ENCODE measurements around the gene PCDH8. TPM values are rescaled to one million over a fixed set of nuclear protein-coding genes. Genes with fewer than 3 reads are reported as not detected.
A peak's percentile ranks its signal among the peaks of the same experiment; 100 is the strongest.

The PCDH8 gene
- total RNA-seq, 1 donor from 2014 or later = 0.17 TPM

DNA sequence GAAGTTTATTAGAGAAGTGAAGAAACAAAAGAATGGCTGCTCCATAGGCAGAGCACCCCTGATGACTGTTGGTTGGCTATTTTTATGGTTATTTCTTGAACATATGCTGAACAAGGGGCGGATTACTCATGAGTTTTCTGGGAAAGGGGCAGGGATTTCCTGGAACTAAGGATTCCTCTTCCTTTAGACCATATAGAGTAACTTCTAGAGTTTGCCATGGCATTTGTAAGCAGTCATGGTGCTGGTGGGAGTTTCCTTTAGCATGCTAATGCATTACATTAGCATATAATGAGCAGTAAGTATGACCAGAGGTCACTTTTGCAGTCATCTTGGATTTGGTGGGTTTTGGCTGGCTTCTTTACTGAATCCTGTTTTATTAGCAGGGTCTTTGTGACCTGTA is 38.7 kb upstream of the PCDH8 start:
- Mint-ChIP-seq H3K4me1 (ENCODE audit: low read depth) (peaks cover 37% of the 10 kb centered on the region), H3K36me3 (ENCODE audit: insufficient read depth) (no peaks in the 10 kb centered on the region)
- TF ChIP-seq, protein P1, sequence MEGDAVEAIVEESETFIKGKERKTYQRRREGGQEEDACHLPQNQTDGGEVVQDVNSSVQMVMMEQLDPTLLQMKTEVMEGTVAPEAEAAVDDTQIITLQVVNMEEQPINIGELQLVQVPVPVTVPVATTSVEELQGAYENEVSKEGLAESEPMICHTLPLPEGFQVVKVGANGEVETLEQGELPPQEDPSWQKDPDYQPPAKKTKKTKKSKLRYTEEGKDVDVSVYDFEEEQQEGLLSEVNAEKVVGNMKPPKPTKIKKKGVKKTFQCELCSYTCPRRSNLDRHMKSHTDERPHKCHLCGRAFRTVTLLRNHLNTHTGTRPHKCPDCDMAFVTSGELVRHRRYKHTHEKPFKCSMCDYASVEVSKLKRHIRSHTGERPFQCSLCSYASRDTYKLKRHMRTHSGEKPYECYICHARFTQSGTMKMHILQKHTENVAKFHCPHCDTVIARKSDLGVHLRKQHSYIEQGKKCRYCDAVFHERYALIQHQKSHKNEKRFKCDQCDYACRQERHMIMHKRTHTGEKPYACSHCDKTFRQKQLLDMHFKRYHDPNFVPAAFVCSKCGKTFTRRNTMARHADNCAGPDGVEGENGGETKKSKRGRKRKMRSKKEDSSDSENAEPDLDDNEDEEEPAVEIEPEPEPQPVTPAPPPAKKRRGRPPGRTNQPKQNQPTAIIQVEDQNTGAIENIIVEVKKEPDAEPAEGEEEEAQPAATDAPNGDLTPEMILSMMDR (IDR thresholded peaks at IDR 0.05; ENCODE audit: unreplicated experiment) = no peak

DNA sequence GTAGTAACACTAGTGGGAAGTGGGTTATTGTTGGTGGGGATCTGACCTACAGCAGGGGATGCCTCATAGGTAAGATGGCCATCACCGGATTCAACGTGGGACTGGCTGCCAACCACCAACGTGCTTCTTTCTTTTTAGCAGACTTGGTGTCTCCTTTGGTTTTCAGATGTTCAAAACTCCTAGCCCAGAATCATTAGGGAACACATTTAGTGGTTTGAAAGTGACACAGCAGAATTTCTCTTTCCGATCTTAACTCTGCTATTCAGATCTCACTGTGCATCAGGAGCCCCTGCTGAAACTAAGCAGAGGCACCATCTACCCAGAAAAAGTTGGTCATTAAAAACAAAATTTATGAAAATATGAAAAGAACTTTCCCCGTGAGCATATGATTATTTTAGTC is 36.7 kb upstream of the PCDH8 start:
- H3K27me3 Mint-ChIP-seq = peaks cover 9% of the 10 kb centered on the region
- H3K36me3 Mint-ChIP-seq (ENCODE audit: insufficient read depth) = no peaks in the 10 kb centered on the region
- H3K27ac Mint-ChIP-seq = no peak overlapping the region
- DNase-seq (ENCODE audit: low spot score, unreplicated experiment) = no peak
- peaks cover 42% of the 10 kb centered on the region for H3K4me1 Mint-ChIP-seq (ENCODE audit: low read depth)
- peaks cover 7% of the 10 kb centered on the region for H3K9me3 Mint-ChIP-seq (ENCODE audit: low read depth)
- TF ChIP-seq, protein P1 (IDR thresholded peaks at IDR 0.05; ENCODE audit: unreplicated experiment) = no peak
- no peak overlapping the region for H3K4me3 Mint-ChIP-seq (ENCODE audit: low read depth)

More for the DNA sequence above, 38.7 kb upstream of the PCDH8 start:
- no peak overlapping the region for H3K4me3 Mint-ChIP-seq (ENCODE audit: low read depth)
- H3K27ac Mint-ChIP-seq = no peak overlapping the region
- peaks cover 6% of the 10 kb centered on the region for H3K27me3 Mint-ChIP-seq
- H3K9me3 Mint-ChIP-seq (ENCODE audit: low read depth) = peaks cover 3% of the 10 kb centered on the region
- no peak for DNase-seq (ENCODE audit: low spot score, unreplicated experiment)

DNA sequence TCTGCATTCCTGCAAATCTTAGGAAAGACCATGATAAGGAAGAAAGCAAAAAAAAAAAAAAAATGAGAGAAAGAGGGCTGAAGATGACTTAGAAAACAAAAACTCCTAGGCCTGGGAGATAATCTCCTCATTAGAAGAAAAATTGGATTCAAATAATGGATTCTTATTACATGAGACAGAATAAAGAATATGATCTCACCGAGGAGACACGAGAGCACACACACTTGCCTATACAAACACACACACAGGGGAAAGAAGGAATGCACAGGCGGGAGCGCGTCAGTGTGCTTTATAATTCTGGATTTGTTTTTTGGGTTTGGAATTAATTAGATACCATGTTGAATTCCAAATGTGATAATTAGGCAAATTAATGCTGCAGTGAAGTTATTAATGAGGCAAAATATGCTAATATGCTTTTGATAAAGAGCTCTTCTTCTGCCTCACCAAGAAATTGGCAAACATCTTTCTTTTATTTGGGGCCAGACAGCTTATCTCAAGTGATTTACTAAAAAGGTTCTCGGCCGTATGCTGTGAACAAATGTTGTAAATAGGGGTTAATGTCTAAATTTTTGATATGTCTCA is 36.1 kb upstream of the PCDH8 start:
- DNase-seq (ENCODE audit: low spot score, unreplicated experiment) = no peak
- Mint-ChIP-seq H3K27ac (peak overlapping the region; percentile 69), H3K27me3 (peaks cover 9% of the 10 kb centered on the region), H3K4me3 (ENCODE audit: low read depth) (no peak overlapping the region), H3K4me1 (ENCODE audit: low read depth) (peaks cover 46% of the 10 kb centered on the region), H3K36me3 (ENCODE audit: insufficient read depth) (no peaks in the 10 kb centered on the region), H3K9me3 (ENCODE audit: low read depth) (peaks cover 7% of the 10 kb centered on the region)
- TF ChIP-seq, protein P1 (IDR thresholded peaks at IDR 0.05; ENCODE audit: unreplicated experiment) = no peak

DNA sequence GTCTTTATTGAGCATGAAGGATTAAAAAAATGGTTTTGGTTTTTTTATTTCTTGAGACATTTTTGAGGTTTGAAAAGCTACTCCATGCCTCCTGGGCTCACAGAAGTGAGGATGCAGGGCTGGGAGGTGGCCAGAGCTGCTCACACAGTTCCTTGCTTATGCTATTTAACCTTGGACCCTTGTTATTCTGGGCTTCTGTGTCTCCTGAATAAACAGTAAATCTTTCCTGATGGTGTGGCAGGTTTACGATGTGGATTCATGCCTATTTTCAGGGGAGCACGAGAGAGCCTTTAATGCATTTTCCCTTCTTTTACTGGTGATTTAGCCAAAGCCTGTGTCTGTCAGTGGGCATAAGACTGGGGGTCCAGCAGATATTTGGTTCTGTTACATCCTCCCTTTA is 34.3 kb upstream of the PCDH8 start:
- Mint-ChIP-seq H3K27me3 (peaks cover 9% of the 10 kb centered on the region), H3K4me1 (ENCODE audit: low read depth) (peaks cover 44% of the 10 kb centered on the region), H3K27ac (no peak overlapping the region), H3K4me3 (ENCODE audit: low read depth) (no peak overlapping the region), H3K36me3 (ENCODE audit: insufficient read depth) (no peaks in the 10 kb centered on the region), H3K9me3 (ENCODE audit: low read depth) (peaks cover 7% of the 10 kb centered on the region)
- TF ChIP-seq, protein P1 (IDR thresholded peaks at IDR 0.05; ENCODE audit: unreplicated experiment) = no peak
- no peak for DNase-seq (ENCODE audit: low spot score, unreplicated experiment)

DNA sequence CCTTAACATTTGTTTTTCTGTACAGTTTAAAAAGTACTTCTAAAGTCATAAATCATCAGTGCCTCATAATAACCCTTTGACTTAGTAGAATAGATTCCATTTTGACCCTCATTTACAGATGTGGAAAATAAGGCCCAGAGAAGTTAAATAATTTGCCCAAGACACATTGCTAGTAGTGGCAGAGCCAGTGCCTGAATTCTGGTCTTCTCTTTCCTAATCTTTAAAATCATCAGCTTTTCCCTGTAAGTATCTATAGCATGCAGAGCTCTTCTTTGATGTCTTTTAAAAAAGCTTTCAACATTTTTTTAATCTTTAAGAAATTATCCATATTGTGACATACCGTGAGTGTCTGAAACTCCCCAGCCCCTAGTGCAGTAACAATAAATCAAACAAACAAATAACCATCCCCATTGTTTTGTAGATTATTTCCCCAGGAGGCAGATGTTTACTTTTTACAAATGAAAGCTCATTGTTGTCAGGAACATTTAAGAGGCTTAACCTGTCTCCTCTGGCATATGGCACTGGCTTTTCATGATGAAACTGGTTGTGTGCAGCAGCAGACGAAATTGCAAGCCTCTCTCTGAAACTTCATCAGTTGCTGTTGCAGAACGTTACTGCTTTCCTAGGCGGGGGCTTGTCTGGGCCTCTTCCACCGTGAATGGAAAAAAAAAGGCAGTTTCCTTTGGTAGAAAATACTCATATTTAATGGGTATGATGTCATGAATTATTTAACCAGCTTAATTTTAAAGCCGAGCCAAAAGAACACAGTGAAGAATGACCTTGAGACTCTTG is 31.7 kb upstream of the PCDH8 start:
- H3K27ac Mint-ChIP-seq = no peak overlapping the region
- TF ChIP-seq, protein P1 (IDR thresholded peaks at IDR 0.05; ENCODE audit: unreplicated experiment) = no peak
- peaks cover 4% of the 10 kb centered on the region for H3K27me3 Mint-ChIP-seq
- peaks cover 5% of the 10 kb centered on the region for H3K36me3 Mint-ChIP-seq (ENCODE audit: insufficient read depth)
- H3K9me3 Mint-ChIP-seq (ENCODE audit: low read depth) = peaks cover 19% of the 10 kb centered on the region
- peaks cover 38% of the 10 kb centered on the region for H3K4me1 Mint-ChIP-seq (ENCODE audit: low read depth)
- no peak for DNase-seq (ENCODE audit: low spot score, unreplicated experiment)
- H3K4me3 Mint-ChIP-seq (ENCODE audit: low read depth) = no peak overlapping the region
